GM12873 (cell line): Measurements from ENCODE around the gene SPEM3.

Source experiments
- TF ChIP-seq, protein P1 (sequence below): IDR thresholded peaks from 2 replicates; pipeline ENCODE4 v1.5.1; 2012; ENCODE audit warnings: low read depth, mild to moderate bottlenecking, moderate library complexity, low read length, control low read depth; ENCODE audit not compliant: insufficient read depth; ENCODE audit errors: missing control alignments

Gene SPEM3

DNA sequence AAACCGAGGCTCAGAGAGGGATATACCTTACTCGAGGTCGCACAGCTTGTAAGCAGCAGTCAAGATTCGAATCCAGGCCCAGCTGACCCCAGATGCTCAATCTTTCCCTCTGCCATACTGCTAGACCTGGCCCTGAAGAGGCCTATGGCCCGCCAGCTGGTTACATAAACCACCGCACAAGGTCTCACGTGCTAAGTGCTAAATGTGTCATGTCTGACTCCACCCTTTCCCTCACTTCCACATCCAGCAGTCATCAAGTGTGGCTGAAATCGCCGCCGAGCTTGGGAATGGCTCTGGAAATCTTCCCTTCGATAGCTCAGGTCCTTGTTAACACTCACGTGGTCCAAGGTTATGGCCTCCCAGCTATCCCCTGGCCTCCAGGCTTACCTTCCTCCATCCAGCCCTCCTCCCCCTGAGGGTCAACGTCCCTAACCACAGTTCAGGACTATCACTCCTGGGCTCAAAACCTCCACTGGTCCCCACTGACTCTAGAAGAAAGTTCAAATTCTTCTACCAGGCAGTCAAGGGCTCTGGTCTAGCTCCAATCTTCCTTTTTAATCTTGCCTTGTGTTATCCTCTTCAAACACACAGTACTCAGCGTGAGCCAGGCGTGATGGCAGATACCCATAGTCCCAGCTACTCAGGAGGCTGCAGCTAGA, 47.2 kb downstream of the SPEM3 start:
- TF ChIP-seq, protein P1, sequence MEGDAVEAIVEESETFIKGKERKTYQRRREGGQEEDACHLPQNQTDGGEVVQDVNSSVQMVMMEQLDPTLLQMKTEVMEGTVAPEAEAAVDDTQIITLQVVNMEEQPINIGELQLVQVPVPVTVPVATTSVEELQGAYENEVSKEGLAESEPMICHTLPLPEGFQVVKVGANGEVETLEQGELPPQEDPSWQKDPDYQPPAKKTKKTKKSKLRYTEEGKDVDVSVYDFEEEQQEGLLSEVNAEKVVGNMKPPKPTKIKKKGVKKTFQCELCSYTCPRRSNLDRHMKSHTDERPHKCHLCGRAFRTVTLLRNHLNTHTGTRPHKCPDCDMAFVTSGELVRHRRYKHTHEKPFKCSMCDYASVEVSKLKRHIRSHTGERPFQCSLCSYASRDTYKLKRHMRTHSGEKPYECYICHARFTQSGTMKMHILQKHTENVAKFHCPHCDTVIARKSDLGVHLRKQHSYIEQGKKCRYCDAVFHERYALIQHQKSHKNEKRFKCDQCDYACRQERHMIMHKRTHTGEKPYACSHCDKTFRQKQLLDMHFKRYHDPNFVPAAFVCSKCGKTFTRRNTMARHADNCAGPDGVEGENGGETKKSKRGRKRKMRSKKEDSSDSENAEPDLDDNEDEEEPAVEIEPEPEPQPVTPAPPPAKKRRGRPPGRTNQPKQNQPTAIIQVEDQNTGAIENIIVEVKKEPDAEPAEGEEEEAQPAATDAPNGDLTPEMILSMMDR = no peak

DNA sequence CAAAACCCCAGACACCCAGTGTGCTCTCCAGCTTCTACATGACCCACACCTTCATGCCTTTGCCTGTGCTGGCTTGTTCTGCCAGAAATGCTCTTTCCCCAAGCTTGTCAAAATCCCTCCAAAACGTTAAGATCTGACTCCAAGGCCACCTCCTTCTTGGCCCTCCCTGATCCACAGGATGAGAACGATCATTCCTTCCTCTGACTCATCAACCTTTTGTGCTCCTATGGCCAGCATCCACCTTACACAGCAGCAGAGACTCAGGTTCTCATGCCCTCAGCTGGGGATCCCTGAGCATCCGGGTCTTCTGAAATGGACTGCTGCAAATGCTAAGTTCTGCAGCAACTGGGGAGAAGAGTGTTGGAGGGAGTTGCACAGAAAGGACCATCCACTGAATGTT, 47.8 kb downstream of the SPEM3 start:
- TF ChIP-seq, protein P1 = no peak

DNA sequence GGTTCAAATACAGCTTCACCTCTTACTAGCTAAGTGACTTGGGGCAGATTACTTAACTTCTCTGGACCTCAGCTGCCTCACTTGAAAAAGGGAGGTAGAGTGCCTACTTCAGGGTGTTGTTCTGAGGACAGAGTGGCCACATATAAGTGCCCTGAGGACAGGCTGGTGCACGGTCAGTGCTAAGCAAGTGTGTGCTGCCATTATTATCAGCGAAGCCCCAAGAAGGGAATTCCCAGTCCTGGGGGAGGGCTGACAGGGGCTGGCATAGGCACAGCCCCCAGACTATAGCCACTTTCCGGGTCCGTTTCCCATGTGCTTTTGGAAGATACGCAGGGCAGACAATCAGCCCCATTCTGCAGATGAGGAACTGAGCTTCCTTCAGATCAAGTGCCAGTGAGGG, 48.3 kb downstream of the SPEM3 start:
- TF ChIP-seq, protein P1 = no peak

DNA sequence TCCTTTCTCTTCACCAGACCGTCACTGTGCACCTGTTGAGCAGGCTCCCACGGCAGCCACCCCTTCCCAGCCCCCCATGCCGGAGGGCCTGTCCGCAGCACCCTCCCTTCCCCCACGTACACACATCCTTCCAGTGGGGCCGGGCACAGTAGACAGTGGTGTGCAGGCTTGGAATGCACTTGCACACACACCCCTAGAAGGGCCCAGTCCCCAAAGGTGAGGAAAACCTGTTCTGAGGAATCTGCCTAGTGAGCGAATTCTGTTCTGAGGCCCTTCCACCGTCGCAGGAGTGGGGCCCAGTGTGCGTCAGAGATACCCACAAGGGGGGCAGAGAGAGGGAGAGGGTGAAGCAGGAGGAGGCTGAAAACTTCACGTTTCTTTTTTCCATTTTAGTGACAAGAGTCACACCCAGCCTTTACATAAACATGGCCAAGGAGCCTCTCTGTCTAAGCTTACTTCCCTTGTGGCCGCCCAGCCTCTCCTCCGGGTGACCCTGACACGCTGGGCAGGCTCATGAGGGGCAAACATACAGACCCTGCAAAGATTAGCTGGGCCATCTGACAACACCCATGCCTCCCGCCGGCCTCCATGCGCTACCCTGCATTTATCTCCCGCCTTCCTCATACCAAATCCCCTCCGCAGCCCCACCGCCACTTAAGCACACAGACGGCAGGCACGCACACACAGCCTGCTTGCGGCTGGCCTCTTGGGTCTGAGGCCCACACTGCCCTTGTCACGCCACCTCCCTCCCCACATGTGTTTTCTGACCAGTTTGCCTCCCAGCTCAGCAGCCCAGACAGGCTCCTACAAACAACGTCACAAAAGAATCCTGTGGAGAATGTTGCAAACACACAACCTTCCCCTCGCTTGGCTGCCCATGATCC, 49.0 kb downstream of the SPEM3 start:
- TF ChIP-seq, protein P1 = no peak

DNA sequence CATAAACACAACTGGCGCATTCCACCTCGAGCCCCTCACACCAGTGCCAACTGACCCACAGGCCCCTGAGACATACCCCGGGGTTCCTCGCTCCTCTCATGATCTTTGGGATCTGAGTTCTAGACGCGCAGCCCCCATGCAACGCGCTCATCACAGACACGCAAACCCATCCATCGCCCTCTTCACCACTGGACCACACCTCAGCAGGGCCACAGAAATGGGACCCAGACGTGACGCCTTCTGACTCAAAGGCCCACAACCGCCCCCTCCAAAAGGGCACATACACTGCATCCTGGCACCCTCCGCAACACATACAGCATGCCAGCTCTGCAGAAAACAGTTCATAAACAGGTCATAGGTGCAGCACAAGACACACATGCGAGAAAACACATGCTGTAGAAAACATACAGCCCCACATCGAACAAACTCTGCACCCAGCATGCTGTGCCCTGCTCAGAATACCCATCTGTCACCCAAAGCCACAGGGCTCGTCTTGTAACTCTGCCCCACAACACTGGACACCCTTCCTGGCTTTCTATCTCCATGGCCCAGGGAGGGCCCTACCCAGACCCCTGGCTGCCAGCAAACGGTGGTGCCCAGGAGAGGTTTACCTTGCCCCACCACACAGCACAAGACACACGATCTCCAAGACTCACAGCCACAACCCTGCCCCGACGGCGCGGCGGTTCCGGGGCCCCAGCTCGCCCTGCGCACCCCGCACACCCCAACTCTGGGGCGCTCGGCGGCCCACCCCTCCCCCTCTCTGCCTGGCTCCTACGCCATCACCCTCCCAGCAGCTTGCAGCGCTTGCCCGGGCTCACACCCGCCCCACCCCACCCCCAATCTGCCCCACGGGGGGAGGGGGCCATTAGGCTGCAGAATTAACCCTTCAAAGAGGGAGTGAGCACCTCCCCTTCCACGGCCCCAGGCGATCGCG, 49.9 kb downstream of the SPEM3 start:
- TF ChIP-seq, protein P1 = no peak

DNA sequence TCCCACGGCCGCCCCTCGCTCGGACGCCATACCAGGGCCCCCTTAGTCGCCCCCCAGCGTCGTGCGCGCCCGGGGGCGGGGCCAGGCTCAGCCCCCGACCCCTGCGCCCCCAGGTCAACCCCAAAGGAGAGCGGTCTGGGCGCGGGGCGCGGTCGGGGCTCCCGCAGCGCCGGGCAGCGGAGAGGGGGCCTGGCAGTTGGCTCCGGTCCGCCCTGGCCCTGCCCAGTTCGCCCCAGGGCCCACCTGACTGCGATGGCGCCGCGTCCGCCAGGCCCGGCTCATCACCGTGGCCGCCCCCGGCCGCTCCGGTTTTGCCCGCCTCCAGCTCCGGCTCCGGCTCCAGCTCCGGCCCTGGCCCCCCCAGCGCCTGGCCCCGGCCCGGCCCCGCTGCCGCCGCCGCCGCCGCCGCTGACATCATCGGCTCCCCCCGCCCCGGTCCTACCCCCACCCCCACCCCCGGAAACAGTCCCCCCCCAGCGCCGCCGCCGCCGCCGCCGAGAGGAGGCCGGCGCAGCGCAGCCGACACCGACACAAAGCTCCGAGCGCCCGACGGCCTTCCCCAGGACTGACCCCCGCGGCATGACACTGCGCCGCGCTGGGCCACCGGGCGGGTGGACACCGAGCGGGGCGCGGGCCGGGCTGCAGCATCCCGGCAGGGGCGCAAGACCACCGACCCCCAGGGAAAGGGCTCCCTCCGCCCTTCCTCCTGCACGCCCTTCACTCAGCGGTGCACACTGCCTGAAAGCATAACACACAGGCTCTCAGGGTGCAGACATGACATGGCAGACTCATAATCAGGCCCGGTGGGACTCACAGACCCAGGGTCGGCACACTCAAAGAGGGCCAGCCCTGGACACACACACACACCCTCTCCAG, 50.8 kb downstream of the SPEM3 start, which contains the start of gene ZBTB4:
TSS of gene ZBTB4 (minus strand) at position 419 of the 876 bp plus-strand sequence. CDS start 12,830 bp downstream, outside the sequence.
- TF ChIP-seq, protein P1 = no peak
